HCT116 (cell line): Measurements from ENCODE around the gene HSH2D. TPM values are rescaled to one million over a fixed set of nuclear protein-coding genes. Genes with fewer than 3 reads are reported as not detected.

Experiments
- ATAC-seq: fragments of 200-7000 bp; cut with Tn5 transposase; 2 replicates; pipeline ENCODE4 v1.9.1; 2020; ENCODE audit warnings: mild to moderate bottlenecking, moderate library complexity
- BruUV-seq: library from RNA; stranded (reverse); fragments of 400-500 nt; replicated peaks from 2 replicates; lab custom pipeline; 2021; lab: Mats Ljungman, UMichigan
- CTCF ChIA-PET: fragments of 300-600 bp; sonication (Branson Sonifier 250); formaldehyde crosslinking; loops from one replicate; lab custom pipeline; 2021; ENCODE audit warnings: antibody characterized with exemption; lab: Charles Lee
- POLR2A ChIA-PET: fragments of 300-600, 350-600 bp; sonication (Branson Sonifier 250); formaldehyde crosslinking; loops from one replicate; lab custom pipeline; 2021; ENCODE audit warnings: antibody characterized with exemption; lab: Charles Lee
- RAD21 ChIA-PET, 2 experiments: fragments of 300-600 bp; sonication (Branson Sonifier 250); formaldehyde crosslinking; loops; one replicate each; lab custom pipeline; 2023; ENCODE audit warnings: low total read pairs in 2 of 2; ENCODE audit not compliant: uncharacterized antibody in 2 of 2, unreplicated experiment in 2 of 2, low non-redundant PET in 1 of 2; lab: Charles Lee
- DNase-seq: peaks from one replicate; pipeline ENCODE4 v3.0.0-alpha.2; 2010; ENCODE audit warnings: low read depth, low spot score
- H2AFZ ChIP-seq: fragments of 200-600 bp; shearing (Covaris generic), sonication (generic); 2 replicates; pipeline ENCODE4 v1.6.1; 2017; ENCODE audit warnings: low read depth, mixed run types, mixed read lengths, antibody characterized with exemption, low read length; ENCODE audit not compliant: poor library complexity, severe bottlenecking
- H3K27ac ChIP-seq: 2 replicates; pipeline ENCODE4 v1.5.1; 2012; ENCODE audit warnings: low read depth, low read length
- H3K27me3 ChIP-seq: fragments of 200-600 bp; sonication (generic); 2 replicates; pipeline ENCODE4 v1.6.1; 2016; ENCODE audit warnings: mixed run types, low read length, mixed read lengths; ENCODE audit not compliant: insufficient read depth
- H3K36me3 ChIP-seq, 2 experiments: fragments of 200-500 bp in 1 of 2; fragments of 200-600 bp in 1 of 2; sonication (Bioruptor generic) in 1 of 2; sonication (generic) in 1 of 2; 2 replicates each; pipeline versions ENCODE4 v1.5.1 to v1.6.1; 2014 to 2016; ENCODE audit warnings: low read length in 2 of 2, inconsistent platforms in 1 of 2, mixed read lengths in 1 of 2, mixed run types in 1 of 2; ENCODE audit not compliant: insufficient read depth in 2 of 2, control insufficient read depth in 1 of 2
- H3K4me1 ChIP-seq, 2 experiments: fragments of 200-600 bp in 1 of 2; sonication (generic) in 1 of 2; 2 replicates each; pipeline versions ENCODE4 v1.5.1 to v1.6.1; 2012 to 2017; ENCODE audit warnings: low read length in 2 of 2, inconsistent platforms in 1 of 2, mild to moderate bottlenecking in 1 of 2, mixed read lengths in 1 of 2, mixed run types in 1 of 2, moderate library complexity in 1 of 2; ENCODE audit not compliant: insufficient read depth in 2 of 2, control insufficient read depth in 1 of 2
- H3K4me2 ChIP-seq: fragments of 200-600 bp; sonication (generic); 2 replicates; pipeline ENCODE4 v1.6.1; 2017; ENCODE audit warnings: mixed run types, low read length, mixed read lengths
- H3K4me3 ChIP-seq, 2 experiments: fragments of 200-600 bp in 1 of 2; sonication (generic) in 1 of 2; replicated peaks in 1 of 2; 2 replicates each; pipeline ENCODE4 v1.5.1; 2011 to 2016; ENCODE audit warnings: low read length in 2 of 2, control low read depth in 1 of 2, low read depth in 1 of 2, mild to moderate bottlenecking in 1 of 2, mixed read lengths in 1 of 2, mixed run types in 1 of 2
- H3K79me2 ChIP-seq: fragments of 200-600 bp; sonication (generic); 2 replicates; pipeline ENCODE4 v1.6.1; 2017; ENCODE audit warnings: mild to moderate bottlenecking, mixed run types, low read length, moderate library complexity, mixed read lengths; ENCODE audit not compliant: insufficient read depth
- H3K9ac ChIP-seq: fragments of 200-600 bp; sonication (generic); 2 replicates; pipeline ENCODE4 v1.6.1; 2016; ENCODE audit warnings: low read length, mixed read lengths
- H3K9me2 ChIP-seq: fragments of 200-600 bp; sonication (generic), shearing (Covaris generic); 2 replicates; pipeline ENCODE4 v1.6.1; 2017; ENCODE audit warnings: mixed run types, mild to moderate bottlenecking, moderate library complexity; ENCODE audit not compliant: insufficient read depth
- H3K9me3 ChIP-seq, 2 experiments: fragments of 200-500 bp in 1 of 2; fragments of 200-600 bp in 1 of 2; sonication (Bioruptor generic) in 1 of 2; sonication (generic) in 1 of 2; 2 replicates each; pipeline ENCODE4 v1.6.1; 2014 to 2017; ENCODE audit warnings: low read length in 2 of 2, mixed read lengths in 2 of 2, inconsistent platforms in 1 of 2, low read depth in 1 of 2, mild to moderate bottlenecking in 1 of 2, mixed run types in 1 of 2, moderate library complexity in 1 of 2; ENCODE audit not compliant: control insufficient read depth in 1 of 2, insufficient read depth in 1 of 2
- H4K20me1 ChIP-seq: fragments of 200-600 bp; sonication (generic), shearing (Covaris generic); 2 replicates; pipeline ENCODE4 v1.6.1; 2017; ENCODE audit warnings: mixed run types, mild to moderate bottlenecking, moderate library complexity; ENCODE audit not compliant: insufficient read depth
- CBX3 ChIP-seq: IDR thresholded peaks from 2 replicates; pipeline ENCODE4 v1.6.1; 2012; ENCODE audit warnings: low read depth
- CEBPB ChIP-seq: IDR thresholded peaks from 2 replicates; pipeline ENCODE4 v1.6.1; 2012; ENCODE audit warnings: low read depth
- EGR1 ChIP-seq: IDR thresholded peaks from 2 replicates; pipeline ENCODE4 v1.6.1; 2012; ENCODE audit warnings: low read depth
- ELF1 ChIP-seq: IDR thresholded peaks from 2 replicates; pipeline ENCODE4 v1.6.1; 2012; ENCODE audit warnings: low read depth, borderline replicate concordance
- EZH2 ChIP-seq: fragments of 200-600 bp; sonication (generic); IDR thresholded peaks from 2 replicates; pipeline ENCODE4 v1.6.1; 2017; ENCODE audit warnings: antibody characterized with exemption, mixed run types
- EZH2phosphoT487 ChIP-seq: fragments of 200-600 bp; IDR thresholded peaks from 2 replicates; pipeline ENCODE4 v1.6.1; 2018; ENCODE audit warnings: antibody characterized with exemption, borderline replicate concordance
- FOSL1 ChIP-seq: IDR thresholded peaks from 2 replicates; pipeline ENCODE4 v1.6.1; 2012; ENCODE audit warnings: low read depth
- JUND ChIP-seq: IDR thresholded peaks from 2 replicates; pipeline ENCODE4 v1.6.1; 2012
- POLR2A ChIP-seq: IDR thresholded peaks from 2 replicates; pipeline ENCODE4 v1.7.0; 2011; ENCODE audit warnings: borderline replicate concordance; ENCODE audit not compliant: insufficient read depth, insufficient read length; ENCODE audit errors: extremely low read depth
- POLR2AphosphoS5 ChIP-seq: IDR thresholded peaks from 2 replicates; pipeline ENCODE4 v1.6.1; 2011; ENCODE audit warnings: mild to moderate bottlenecking, low read depth, low read length, moderate library complexity
- RAD21 ChIP-seq: IDR thresholded peaks from 2 replicates; pipeline ENCODE4 v1.6.1; 2012; ENCODE audit warnings: low read depth, mild to moderate bottlenecking
- SIN3A ChIP-seq: IDR thresholded peaks from 2 replicates; pipeline ENCODE4 v1.6.1; 2012; ENCODE audit warnings: low read depth
- SP1 ChIP-seq: IDR thresholded peaks from 2 replicates; pipeline ENCODE4 v1.6.1; 2012; ENCODE audit warnings: low read depth
- SRF ChIP-seq: IDR thresholded peaks from 2 replicates; pipeline ENCODE4 v1.6.1; 2012; ENCODE audit warnings: low read depth
- TCF7L2 ChIP-seq: IDR thresholded peaks from 2 replicates; pipeline ENCODE4 v1.7.0; 2011; ENCODE audit warnings: borderline replicate concordance, inconsistent platforms; ENCODE audit not compliant: insufficient read depth, insufficient read length; ENCODE audit errors: extremely low read depth
- ZFX ChIP-seq: fragments of 450-650 bp; IDR thresholded peaks from 2 replicates; pipeline ENCODE4 v1.6.1; 2017
- ZNF274 ChIP-seq: fragments of 200-500 bp; sonication (Bioruptor generic); IDR thresholded peaks from 2 replicates; pipeline ENCODE4 v1.6.1; 2014; ENCODE audit warnings: mild to moderate bottlenecking, low read depth, low read length, inconsistent platforms
- intact Hi-C: fragments of 100-400 bp; cut with micrococcal nuclease; formaldehyde crosslinking; loops from 2 replicates; pipeline ENCODE4 v1.10.0; 2022
- total RNA-seq: library from RNA; stranded (reverse); gene quantifications from one replicate; pipeline ENCODE4 v1.2.1, GENCODE V29; 2021; ENCODE audit not compliant: unreplicated experiment
- TF ChIP-seq, protein P1 (sequence below): IDR thresholded peaks from 2 replicates; pipeline ENCODE4 v1.6.1; 2012

Gene HSH2D
- total RNA-seq, 1 experiment from 2014 or later: 21.4 TPM

DNA sequence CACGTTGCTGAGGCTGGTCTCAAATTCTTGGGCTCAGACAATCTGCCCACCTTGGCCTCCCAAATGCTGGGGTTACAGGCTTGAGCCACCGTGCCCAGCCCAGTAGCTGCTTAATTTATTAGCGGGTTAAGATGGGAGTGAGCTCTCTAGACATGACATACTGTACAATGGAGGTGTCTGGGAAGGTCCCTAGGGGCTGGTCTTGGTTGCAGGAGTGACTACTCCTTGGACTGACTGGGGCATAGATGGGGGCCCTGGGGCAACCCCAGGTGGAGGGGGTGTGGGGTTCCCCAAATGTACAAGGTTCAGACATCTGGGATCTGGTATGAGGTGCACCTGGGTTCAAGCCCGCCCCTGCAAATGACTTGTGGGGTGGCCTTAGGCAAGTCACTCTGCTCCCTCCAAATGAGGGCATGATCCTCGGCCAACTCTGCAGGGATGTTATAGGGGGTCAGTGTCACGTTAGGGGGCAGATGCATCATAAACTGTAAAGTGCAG is 17.0 kb downstream of the HSH2D start:
- H4K20me1 ChIP-seq: no peaks in the 10 kb centered on the region
- peak overlapping the region in 1 of 2 experiments; percentile 44; a peak in 2 of 4 replicates for H3K4me3 ChIP-seq
- POLR2A ChIA-PET: interaction anchor here (1.2 kb wide), 1 partner anchor 324 kb away, joined by 4 read pairs; no protein-coding TSS in a partner anchor
- RAD21 ChIA-PET: no interaction called here
- intact Hi-C loops: loop anchor here (2.0 kb wide), 1 partner anchor 50 kb away; the partner anchor contains the start of gene RAB8A
- TF ChIP-seq ZFX (no peak), SRF (no peak)
- peak; percentile 12 for ATAC-seq
- H3K4me2 ChIP-seq: peak overlapping the region; percentile 74
- H2AFZ ChIP-seq: no peak overlapping the region
- CTCF ChIA-PET: interaction anchor here (1.8 kb wide), 1 partner anchor 49 kb away, joined by 7 read pairs; no protein-coding TSS in a partner anchor
- 0 out of 4 replicates have a peak, but pooled peaks cover under 1 to 2% of the 10 kb centered on the region in 2 experiments for H3K36me3 ChIP-seq
- no peaks in the 10 kb centered on the region for H3K27me3 ChIP-seq
- no peaks in the 10 kb centered on the region for H3K79me2 ChIP-seq
- H3K9me2 ChIP-seq: no peaks in the 10 kb centered on the region
- no peak for DNase-seq
- no TSS peak for BruUV-seq
- peaks cover 45 to 59% of the 10 kb centered on the region in 2 experiments for H3K4me1 ChIP-seq
- H3K9me3 ChIP-seq: no peaks in the 10 kb centered on the region
- peak overlapping the region; percentile 50 for H3K9ac ChIP-seq
- H3K27ac ChIP-seq: peak overlapping the region; percentile 79

DNA sequence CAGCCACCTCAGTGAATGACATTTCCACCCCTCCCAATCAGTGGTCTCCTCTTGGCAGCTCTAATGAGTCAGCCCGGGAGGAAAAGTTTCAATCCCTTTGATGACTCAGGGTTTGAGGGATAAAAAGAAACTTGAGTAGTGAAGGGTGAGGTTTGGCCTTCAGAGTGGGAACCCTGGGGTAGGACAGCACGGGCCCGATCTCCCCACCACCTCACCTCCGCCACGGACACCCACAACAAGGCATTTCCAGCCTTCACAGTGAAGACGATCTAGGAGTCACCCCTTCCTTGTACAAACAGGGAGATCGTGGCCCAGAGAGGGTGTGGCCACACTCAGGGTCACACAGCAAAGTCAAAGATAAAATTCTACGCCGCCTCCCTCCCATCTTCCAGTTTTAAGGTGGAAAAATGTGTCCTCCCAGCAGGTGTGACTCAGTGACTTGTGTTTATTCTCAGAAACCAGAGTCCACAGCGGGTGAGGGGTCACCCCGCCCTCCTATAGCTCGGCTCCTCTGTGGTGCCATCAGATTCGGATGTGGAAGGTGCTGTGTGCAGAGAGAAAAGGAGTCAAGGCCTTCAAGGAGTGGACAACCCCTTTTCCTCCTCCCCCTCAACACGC is 17.6 kb downstream of the HSH2D start:
- intact Hi-C loops: loop anchor here (2.0 kb wide), 1 partner anchor 50 kb away; the partner anchor contains the start of gene RAB8A
- BruUV-seq: no TSS peak
- no peaks in the 10 kb centered on the region for H3K9me3 ChIP-seq
- CTCF ChIA-PET: interaction anchor here (1.2 to 1.8 kb wide), 2 partner anchors 21 to 50 kb away, joined by 3 to 7 read pairs; no protein-coding TSS in a partner anchor
- H3K9me2 ChIP-seq: no peaks in the 10 kb centered on the region
- H3K4me2 ChIP-seq: peak overlapping the region; percentile 74
- H3K4me3 ChIP-seq: peak overlapping the region; percentile 16 to 44
- peaks cover 45 to 59% of the 10 kb centered on the region in 2 experiments for H3K4me1 ChIP-seq
- peak overlapping the region; percentile 50 for H3K9ac ChIP-seq
- peak; percentile 79 for ATAC-seq
- POLR2A ChIA-PET: interaction anchor here (0.7 to 1.6 kb wide), 10 partner anchors 13 to 1036 kb away, joined by 3 to 9 read pairs (median 3); partner anchors contain the start of genes AP1M1 and FAM32A
- RAD21 ChIA-PET: interaction anchor here in 1 of 2 experiments (0.9 kb wide), 1 partner anchor 17 kb away, joined by 7 read pairs; the partner anchor contains the start of gene HSH2D
- no peak overlapping the region for H2AFZ ChIP-seq
- H3K36me3 ChIP-seq: 0 out of 4 replicates have a peak, but pooled peaks cover 0 to 2% of the 10 kb centered on the region in 2 experiments
- no peaks in the 10 kb centered on the region for H4K20me1 ChIP-seq
- peak overlapping the region; percentile 79 for H3K27ac ChIP-seq
- no peaks in the 10 kb centered on the region for H3K79me2 ChIP-seq
- no peaks in the 10 kb centered on the region for H3K27me3 ChIP-seq
- DNase-seq: peak; percentile 95
- no peak for TF ChIP-seq EGR1
- TF ChIP-seq ZNF274: no peak
- TF ChIP-seq SIN3A: peak; percentile 83; the same call in 1 of the 2 replicates
- TF ChIP-seq JUND: peak; percentile 96
- TF ChIP-seq POLR2A: no peak
- no peak for TF ChIP-seq CEBPB
- TF ChIP-seq CBX3: peak; percentile 88
- no peak for TF ChIP-seq ELF1
- TF ChIP-seq SRF: peak; percentile 66; the same call in 1 of the 2 replicates
- TF ChIP-seq POLR2AphosphoS5: peak; percentile 28; the same call in 1 of the 2 replicates
- TF ChIP-seq RAD21: no peak; the same call in 1 of the 2 replicates
- TF ChIP-seq, protein P1, sequence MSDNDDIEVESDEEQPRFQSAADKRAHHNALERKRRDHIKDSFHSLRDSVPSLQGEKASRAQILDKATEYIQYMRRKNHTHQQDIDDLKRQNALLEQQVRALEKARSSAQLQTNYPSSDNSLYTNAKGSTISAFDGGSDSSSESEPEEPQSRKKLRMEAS: peak; percentile 74; the same call in 1 of the 2 replicates
- peak; percentile 91 for TF ChIP-seq TCF7L2
- peak; percentile 97 for TF ChIP-seq FOSL1
- TF ChIP-seq EZH2: no peak
- peak; percentile 90 for TF ChIP-seq SP1
- no peak for TF ChIP-seq EZH2phosphoT487
- TF ChIP-seq, all 23 proteins: peak for 9
